H9 (cell line): ENCODE measurements around the gene DOCK1. TPM values are rescaled to one million over a fixed set of nuclear protein-coding genes. Genes with fewer than 3 reads are reported as not detected.

ENCODE experiments used
- DNase-seq: peaks from one replicate; pipeline ENCODE4 v3.0.0-alpha.2; 2017
- H2AFZ ChIP-seq: one replicate; pipeline ENCODE4 v1.6.1; 2013; ENCODE audit warnings: mild to moderate bottlenecking, low read length, control low read depth, moderate library complexity
- H2AK5ac ChIP-seq: 2 replicates; pipeline ENCODE4 v1.6.1; 2013; ENCODE audit warnings: low read length, control low read depth, mixed read lengths; ENCODE audit not compliant: insufficient read length
- H2BK120ac ChIP-seq: one replicate; pipeline ENCODE4 v1.6.1; 2013; ENCODE audit warnings: low read depth, mild to moderate bottlenecking, low read length, control low read depth, inconsistent platforms; ENCODE audit not compliant: poor library complexity, severe bottlenecking
- H2BK12ac ChIP-seq: 2 replicates; pipeline ENCODE4 v1.6.1; 2013; ENCODE audit warnings: low read length, control low read depth, mixed read lengths, low read depth; ENCODE audit not compliant: insufficient read length
- H2BK15ac ChIP-seq: 2 replicates; pipeline ENCODE4 v1.6.1; 2013; ENCODE audit warnings: low read depth, low read length, control low read depth
- H2BK20ac ChIP-seq: one replicate; pipeline ENCODE4 v1.6.1; 2013; ENCODE audit warnings: low read depth, mild to moderate bottlenecking, low read length, control low read depth, inconsistent platforms; ENCODE audit not compliant: poor library complexity, severe bottlenecking
- H2BK5ac ChIP-seq: 2 replicates; pipeline ENCODE4 v1.6.1; 2013; ENCODE audit warnings: low read length, control low read depth, mixed read lengths; ENCODE audit not compliant: insufficient read length
- H3K14ac ChIP-seq: 2 replicates; pipeline ENCODE4 v1.6.1; 2013; ENCODE audit warnings: low read length, control low read depth; ENCODE audit not compliant: insufficient read depth
- H3K18ac ChIP-seq: 2 replicates; pipeline ENCODE4 v1.6.1; 2013; ENCODE audit warnings: low read depth, mild to moderate bottlenecking, mixed read lengths, low read length, control low read depth; ENCODE audit not compliant: insufficient read length
- H3K23ac ChIP-seq: 2 replicates; pipeline ENCODE4 v1.6.1; 2013; ENCODE audit warnings: low read length, control low read depth, mixed read lengths, low read depth; ENCODE audit not compliant: insufficient read length
- H3K23me2 ChIP-seq: 2 replicates; pipeline ENCODE4 v1.6.1; 2013; ENCODE audit warnings: low read depth, mild to moderate bottlenecking, mixed read lengths, low read length, control low read depth; ENCODE audit not compliant: insufficient read length, poor library complexity, severe bottlenecking
- H3K27ac ChIP-seq: 2 replicates; pipeline ENCODE4 v1.5.1; 2013; ENCODE audit warnings: low read length, control low read depth, mixed read lengths, low read depth; ENCODE audit not compliant: insufficient read length
- H3K27me3 ChIP-seq: 2 replicates; pipeline ENCODE4 v1.6.1; 2013; ENCODE audit warnings: low read length, control low read depth, inconsistent platforms; ENCODE audit not compliant: insufficient read depth
- H3K4ac ChIP-seq: 2 replicates; pipeline ENCODE4 v1.6.1; 2013; ENCODE audit warnings: low read depth, mild to moderate bottlenecking, control low read depth, inconsistent platforms, low read length, moderate library complexity
- H3K4me1 ChIP-seq: 2 replicates; pipeline ENCODE4 v1.6.1; 2013; ENCODE audit warnings: low read length, control low read depth, inconsistent platforms; ENCODE audit not compliant: insufficient read depth
- H3K4me2 ChIP-seq: 2 replicates; pipeline ENCODE4 v1.6.1; 2013; ENCODE audit warnings: low read length, control low read depth, mixed read lengths; ENCODE audit not compliant: insufficient read length, insufficient read depth
- H3K56ac ChIP-seq: 2 replicates; pipeline ENCODE4 v1.6.1; 2013; ENCODE audit warnings: low read depth, mild to moderate bottlenecking, mixed read lengths, low read length, control low read depth; ENCODE audit not compliant: insufficient read length
- H3K79me1 ChIP-seq: 2 replicates; pipeline ENCODE4 v1.6.1; 2013; ENCODE audit warnings: low read depth, mild to moderate bottlenecking, moderate library complexity, low read length, control low read depth, inconsistent platforms; ENCODE audit not compliant: insufficient read depth, poor library complexity, severe bottlenecking
- H3K79me2 ChIP-seq: 2 replicates; pipeline ENCODE4 v1.6.1; 2013; ENCODE audit warnings: low read length, control low read depth, inconsistent platforms; ENCODE audit not compliant: insufficient read depth
- H3K9ac ChIP-seq: 2 replicates; pipeline ENCODE4 v1.6.1; 2013; ENCODE audit warnings: low read length, control low read depth, mixed read lengths; ENCODE audit not compliant: insufficient read length; ENCODE audit errors: extremely low read depth
- H3K9me3 ChIP-seq: one replicate; pipeline ENCODE4 v1.6.1; 2013; ENCODE audit warnings: low read depth, low read length, inconsistent platforms; ENCODE audit not compliant: control insufficient read depth
- H3T11ph ChIP-seq: one replicate; pipeline ENCODE4 v1.6.1; 2013; ENCODE audit warnings: mild to moderate bottlenecking, low read length, control low read depth, inconsistent platforms
- H4K20me1 ChIP-seq: one replicate; pipeline ENCODE4 v1.6.1; 2013; ENCODE audit not compliant: control insufficient read depth, insufficient read length, insufficient read depth
- H4K5ac ChIP-seq: 2 replicates; pipeline ENCODE4 v1.6.1; 2013; ENCODE audit warnings: low read depth, mild to moderate bottlenecking, mixed read lengths, low read length, control low read depth; ENCODE audit not compliant: insufficient read length
- H4K8ac ChIP-seq: replicated peaks from 2 replicates; pipeline ENCODE4 v1.6.1; 2013; ENCODE audit warnings: low read length, control low read depth, mixed read lengths, low read depth; ENCODE audit not compliant: insufficient read length
- H4K91ac ChIP-seq: 2 replicates; pipeline ENCODE4 v1.6.1; 2013; ENCODE audit warnings: low read depth, mild to moderate bottlenecking, moderate library complexity, mixed read lengths, low read length, control low read depth; ENCODE audit not compliant: insufficient read length
- H3K27ac Mint-ChIP-seq, 3 experiments: 2 replicates in 2 of 3; 3 replicates in 1 of 3; pipeline ENCODE4 v1.8.0; 2020 to 2021; ENCODE audit warnings: mixed read lengths in 3 of 3, mild to moderate bottlenecking in 1 of 3, moderate library complexity in 1 of 3
- H3K27me3 Mint-ChIP-seq: 2 replicates; pipeline ENCODE4 v1.8.0; 2021; ENCODE audit warnings: low read depth, mild to moderate bottlenecking, moderate library complexity, mixed read lengths
- H3K36me3 Mint-ChIP-seq, 3 experiments: 2 replicates in 2 of 3; 3 replicates in 1 of 3; pipeline ENCODE4 v1.8.0; 2020 to 2021; ENCODE audit warnings: low read depth in 3 of 3, mixed read lengths in 3 of 3; ENCODE audit not compliant: insufficient read depth in 1 of 3
- H3K4me1 Mint-ChIP-seq, 2 experiments: 2 replicates each; pipeline ENCODE4 v1.8.0; 2020; ENCODE audit warnings: mixed read lengths in 2 of 2
- H3K4me3 Mint-ChIP-seq, 2 experiments: 2 replicates in 1 of 2; 3 replicates in 1 of 2; pipeline ENCODE4 v1.8.0; 2020 to 2021; ENCODE audit warnings: mild to moderate bottlenecking in 2 of 2, mixed read lengths in 2 of 2, moderate library complexity in 1 of 2
- H3K9me3 Mint-ChIP-seq, 2 experiments: 2 replicates in 1 of 2; 3 replicates in 1 of 2; pipeline ENCODE4 v1.8.0; 2020; ENCODE audit warnings: mild to moderate bottlenecking in 2 of 2, mixed read lengths in 2 of 2, moderate library complexity in 1 of 2
- WGBS: extraction: QIAGEN DNeasy Blood & Tissue Kit; methylation state at CpG from one replicate; pipeline ENCODE4 v1.1.7; 2013; ENCODE audit warnings: missing lambda C conversion rate, low lambda C conversion rate, mixed read lengths; ENCODE audit not compliant: insufficient read length; ENCODE audit errors: extremely low coverage; 5-methylcytosine and 5-hydroxymethylcytosine counted together
- total RNA-seq: library from RNA; stranded (reverse); gene quantifications from 2 replicates; pipeline ENCODE4 v1.2.1, GENCODE V29; 2021
- TF ChIP-seq, protein P1 (sequence below): fragments of 200-600 bp; sonication (generic); conservative IDR thresholded peaks from 3 replicates; pipeline ENCODE4 v1.8.0; 2021; ENCODE audit warnings: antibody characterized with exemption, mild to moderate bottlenecking

Gene DOCK1
- total RNA-seq, 1 experiment from 2014 or later, result 57.0 TPM

DNA sequence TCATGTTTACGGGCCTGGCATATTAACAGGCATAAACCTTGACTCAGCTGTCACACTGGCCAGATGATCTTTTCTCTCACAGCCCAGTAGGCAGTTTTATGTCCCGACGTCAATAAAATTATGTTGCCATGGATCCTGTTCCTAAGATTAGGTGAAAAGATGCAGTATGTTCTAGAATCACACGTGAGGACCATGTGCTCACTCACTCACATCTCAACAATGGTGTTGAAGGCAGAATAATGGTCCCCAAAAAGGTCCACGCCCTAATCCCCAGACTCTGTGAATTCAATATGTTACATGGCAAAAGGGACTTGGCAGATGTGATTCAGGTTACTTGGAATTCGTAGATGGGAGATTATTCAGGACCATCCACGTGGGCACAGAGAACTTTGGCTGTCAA lies 3.5 kb downstream of the DOCK1 start:
- WGBS, result no CpG with 5 or more reads among the region's 7 CpGs
- no peak overlapping the region for H2BK5ac ChIP-seq
- H3K18ac ChIP-seq, result no peak overlapping the region
- no peak overlapping the region for H3K56ac ChIP-seq
- H3K79me1 ChIP-seq, result peaks cover 3% of the 10 kb centered on the region
- peaks cover 38% of the 10 kb centered on the region; the same call in 1 of the 2 replicates for H3K79me2 ChIP-seq
- Mint-ChIP-seq H3K27me3 (peaks cover 4% of the 10 kb centered on the region; the same call in 1 of the 2 replicates), H3K27ac (no peak overlapping the region), H3K4me1 (peaks cover 33 to 37% of the 10 kb centered on the region in 2 experiments), H3K9me3 (no peaks in the 10 kb centered on the region; a peak in 1 of 5 replicates), H3K4me3 (no peak overlapping the region), H3K36me3 (peaks cover 5 to 20% (median 19%) of the 10 kb centered on the region in 3 experiments; a peak in 6 of 7 replicates)
- no peak overlapping the region for H3K14ac ChIP-seq
- H3K27ac ChIP-seq, result no peak overlapping the region
- no peak overlapping the region for H3K23ac ChIP-seq
- no peak overlapping the region for H2AFZ ChIP-seq
- H3K4me2 ChIP-seq, result no peak overlapping the region
- TF ChIP-seq, protein P1, sequence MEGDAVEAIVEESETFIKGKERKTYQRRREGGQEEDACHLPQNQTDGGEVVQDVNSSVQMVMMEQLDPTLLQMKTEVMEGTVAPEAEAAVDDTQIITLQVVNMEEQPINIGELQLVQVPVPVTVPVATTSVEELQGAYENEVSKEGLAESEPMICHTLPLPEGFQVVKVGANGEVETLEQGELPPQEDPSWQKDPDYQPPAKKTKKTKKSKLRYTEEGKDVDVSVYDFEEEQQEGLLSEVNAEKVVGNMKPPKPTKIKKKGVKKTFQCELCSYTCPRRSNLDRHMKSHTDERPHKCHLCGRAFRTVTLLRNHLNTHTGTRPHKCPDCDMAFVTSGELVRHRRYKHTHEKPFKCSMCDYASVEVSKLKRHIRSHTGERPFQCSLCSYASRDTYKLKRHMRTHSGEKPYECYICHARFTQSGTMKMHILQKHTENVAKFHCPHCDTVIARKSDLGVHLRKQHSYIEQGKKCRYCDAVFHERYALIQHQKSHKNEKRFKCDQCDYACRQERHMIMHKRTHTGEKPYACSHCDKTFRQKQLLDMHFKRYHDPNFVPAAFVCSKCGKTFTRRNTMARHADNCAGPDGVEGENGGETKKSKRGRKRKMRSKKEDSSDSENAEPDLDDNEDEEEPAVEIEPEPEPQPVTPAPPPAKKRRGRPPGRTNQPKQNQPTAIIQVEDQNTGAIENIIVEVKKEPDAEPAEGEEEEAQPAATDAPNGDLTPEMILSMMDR, result no peak
- H2BK120ac ChIP-seq, result no peak overlapping the region
- H2AK5ac ChIP-seq, result no peak overlapping the region
- peaks cover 5% of the 10 kb centered on the region for H3K23me2 ChIP-seq
- H2BK12ac ChIP-seq, result no peak overlapping the region
- no peak overlapping the region for H2BK15ac ChIP-seq
- H3K4ac ChIP-seq, result no peak overlapping the region
- H3K9ac ChIP-seq, result no peak overlapping the region
- peaks cover 9% of the 10 kb centered on the region; the same call in 1 of the 2 replicates for H3K4me1 ChIP-seq
- no peak overlapping the region for H3T11ph ChIP-seq
- no peaks in the 10 kb centered on the region for H3K9me3 ChIP-seq
- no peak overlapping the region for H4K8ac ChIP-seq
- no peak for DNase-seq
- H3K27me3 ChIP-seq, result no peaks in the 10 kb centered on the region
- H4K91ac ChIP-seq, result no peak overlapping the region
- no peak overlapping the region for H4K5ac ChIP-seq
- H2BK20ac ChIP-seq, result no peak overlapping the region
- H4K20me1 ChIP-seq, result peaks cover 3% of the 10 kb centered on the region
